ENCODE results near the gene RAI1.

The RAI1 gene

GRCh38 chr17:17788967-17789366 is 107.7 kb downstream of the RAI1 start:
- no peak for DNase-seq

GRCh38 chr17:17789410-17789809 is 108.2 kb downstream of the RAI1 start:
- no peak for DNase-seq

- no peak for DNase-seq
These were observed 108.8 kb downstream of the RAI1 start for GRCh38 chr17:17789828-17790636.

- DNase-seq: no peak
These were observed 109.6 kb downstream of the RAI1 start for GRCh38 chr17:17790637-17791464.

- DNase-seq: no peak
These were observed 110.8 kb downstream of the RAI1 start for GRCh38 chr17:17792037-17792550.

DNA sequence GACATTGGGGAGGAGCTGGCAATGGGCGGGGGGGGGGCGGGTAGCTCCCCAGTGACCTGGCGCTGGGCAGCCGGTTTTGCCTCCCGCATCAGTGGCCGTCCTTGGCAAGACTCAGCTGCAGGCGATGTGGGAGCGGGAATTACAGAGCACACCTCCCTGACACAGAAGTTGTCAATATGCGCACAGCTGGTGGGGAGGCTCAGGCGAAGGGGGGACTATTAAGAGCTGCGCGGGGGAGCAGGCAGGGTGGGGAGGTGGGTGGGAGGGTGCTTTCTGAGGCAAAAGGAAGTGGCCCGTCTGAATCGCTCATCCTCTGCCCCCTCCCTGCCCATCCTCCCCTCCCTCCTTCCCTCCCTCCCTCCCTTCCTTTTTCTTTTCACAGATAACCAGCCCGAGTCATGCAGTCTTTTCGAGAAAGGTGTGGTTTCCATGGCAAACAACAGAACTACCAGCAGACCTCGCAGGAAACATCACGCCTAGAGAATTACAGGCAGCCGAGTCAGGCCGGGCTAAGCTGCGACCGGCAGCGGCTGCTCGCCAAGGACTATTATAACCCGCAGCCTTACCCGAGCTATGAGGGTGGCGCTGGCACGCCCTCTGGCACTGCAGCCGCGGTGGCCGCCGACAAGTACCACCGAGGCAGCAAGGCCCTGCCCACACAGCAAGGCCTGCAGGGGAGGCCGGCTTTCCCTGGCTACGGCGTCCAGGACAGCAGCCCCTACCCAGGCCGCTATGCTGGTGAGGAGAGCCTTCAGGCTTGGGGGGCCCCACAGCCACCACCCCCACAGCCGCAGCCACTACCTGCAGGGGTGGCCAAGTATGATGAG is 111.5 kb downstream of the RAI1 start:
- peak in 1 of 2 experiments; percentile 10 for DNase-seq

GRCh38 chr17:17793378-17794214 is 112.3 kb downstream of the RAI1 start:
- no peak for DNase-seq

- no peak for DNase-seq
These were observed 113.1 kb downstream of the RAI1 start for GRCh38 chr17:17794382-17794781.

DNA sequence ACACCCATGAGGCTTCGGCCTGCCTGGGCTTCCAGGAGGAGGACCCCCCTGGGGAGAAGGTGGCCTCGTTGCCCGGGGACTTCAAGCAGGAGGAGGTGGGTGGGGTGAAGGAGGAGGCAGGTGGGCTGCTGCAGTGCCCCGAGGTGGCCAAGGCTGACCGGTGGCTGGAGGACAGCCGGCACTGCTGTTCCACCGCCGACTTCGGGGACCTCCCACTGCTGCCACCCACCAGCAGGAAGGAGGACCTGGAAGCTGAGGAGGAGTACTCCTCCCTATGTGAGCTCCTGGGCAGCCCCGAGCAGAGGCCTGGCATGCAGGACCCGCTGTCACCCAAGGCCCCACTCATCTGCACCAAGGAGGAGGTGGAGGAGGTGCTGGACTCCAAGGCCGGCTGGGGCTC is 114.0 kb downstream of the RAI1 start:
- DNase-seq: no peak

DNA sequence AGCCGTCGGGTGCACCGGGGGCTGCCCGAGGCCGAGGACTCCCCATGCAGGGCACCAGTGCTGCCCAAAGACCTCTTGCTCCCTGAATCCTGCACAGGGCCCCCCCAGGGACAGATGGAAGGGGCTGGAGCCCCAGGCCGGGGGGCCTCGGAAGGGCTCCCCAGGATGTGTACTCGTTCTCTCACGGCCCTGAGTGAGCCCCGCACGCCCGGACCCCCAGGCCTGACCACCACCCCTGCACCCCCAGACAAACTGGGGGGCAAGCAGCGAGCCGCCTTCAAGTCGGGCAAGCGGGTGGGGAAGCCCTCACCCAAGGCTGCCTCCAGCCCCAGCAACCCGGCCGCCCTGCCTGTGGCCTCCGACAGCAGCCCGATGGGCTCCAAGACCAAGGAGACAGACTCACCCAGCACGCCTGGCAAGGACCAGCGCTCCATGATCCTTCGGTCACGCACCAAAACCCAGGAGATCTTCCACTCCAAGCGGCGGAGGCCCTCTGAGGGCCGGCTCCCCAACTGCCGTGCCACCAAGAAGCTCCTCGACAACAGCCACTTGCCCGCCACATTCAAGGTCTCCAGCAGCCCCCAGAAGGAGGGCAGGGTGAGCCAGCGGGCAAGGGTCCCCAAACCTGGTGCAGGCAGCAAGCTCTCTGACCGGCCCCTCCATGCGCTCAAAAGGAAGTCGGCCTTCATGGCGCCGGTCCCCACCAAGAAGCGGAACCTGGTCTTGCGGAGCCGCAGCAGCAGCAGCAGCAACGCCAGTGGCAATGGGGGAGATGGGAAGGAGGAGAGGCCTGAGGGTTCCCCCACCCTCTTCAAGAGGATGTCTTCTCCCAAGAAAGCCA is 114.9 kb downstream of the RAI1 start:
- DNase-seq: no peak

DNA sequence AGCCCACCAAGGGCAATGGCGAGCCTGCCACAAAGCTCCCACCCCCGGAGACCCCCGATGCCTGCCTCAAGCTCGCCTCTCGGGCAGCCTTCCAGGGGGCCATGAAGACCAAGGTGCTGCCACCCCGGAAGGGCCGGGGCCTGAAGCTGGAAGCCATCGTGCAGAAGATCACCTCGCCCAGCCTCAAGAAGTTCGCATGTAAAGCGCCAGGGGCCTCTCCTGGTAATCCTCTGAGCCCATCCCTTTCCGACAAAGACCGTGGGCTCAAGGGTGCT is 115.5 kb downstream of the RAI1 start:
- no peak for DNase-seq

DNA sequence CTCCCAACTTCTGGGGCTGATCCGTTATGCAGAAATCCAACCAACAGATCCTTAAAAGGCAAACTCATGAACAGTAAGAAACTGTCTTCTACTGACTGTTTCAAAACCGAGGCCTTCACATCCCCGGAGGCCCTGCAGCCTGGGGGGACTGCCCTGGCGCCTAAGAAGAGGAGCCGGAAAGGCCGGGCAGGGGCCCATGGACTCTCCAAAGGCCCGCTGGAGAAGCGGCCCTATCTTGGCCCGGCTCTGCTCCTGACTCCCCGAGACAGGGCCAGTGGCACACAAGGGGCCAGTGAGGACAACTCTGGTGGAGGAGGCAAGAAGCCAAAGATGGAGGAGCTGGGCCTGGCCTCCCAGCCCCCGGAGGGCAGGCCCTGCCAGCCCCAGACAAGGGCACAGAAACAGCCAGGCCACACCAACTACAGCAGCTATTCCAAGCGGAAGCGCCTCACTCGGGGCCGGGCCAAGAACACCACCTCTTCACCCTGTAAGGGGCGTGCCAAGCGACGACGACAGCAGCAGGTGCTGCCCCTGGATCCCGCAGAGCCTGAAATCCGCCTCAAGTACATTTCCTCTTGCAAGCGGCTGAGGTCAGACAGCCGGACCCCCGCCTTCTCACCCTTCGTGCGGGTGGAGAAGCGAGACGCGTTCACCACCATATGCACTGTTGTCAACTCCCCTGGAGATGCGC is 116.0 kb downstream of the RAI1 start:
- no peak for DNase-seq

GRCh38 chr17:17798010-17798556 is 116.8 kb downstream of the RAI1 start:
- DNase-seq: no peak

DNA sequence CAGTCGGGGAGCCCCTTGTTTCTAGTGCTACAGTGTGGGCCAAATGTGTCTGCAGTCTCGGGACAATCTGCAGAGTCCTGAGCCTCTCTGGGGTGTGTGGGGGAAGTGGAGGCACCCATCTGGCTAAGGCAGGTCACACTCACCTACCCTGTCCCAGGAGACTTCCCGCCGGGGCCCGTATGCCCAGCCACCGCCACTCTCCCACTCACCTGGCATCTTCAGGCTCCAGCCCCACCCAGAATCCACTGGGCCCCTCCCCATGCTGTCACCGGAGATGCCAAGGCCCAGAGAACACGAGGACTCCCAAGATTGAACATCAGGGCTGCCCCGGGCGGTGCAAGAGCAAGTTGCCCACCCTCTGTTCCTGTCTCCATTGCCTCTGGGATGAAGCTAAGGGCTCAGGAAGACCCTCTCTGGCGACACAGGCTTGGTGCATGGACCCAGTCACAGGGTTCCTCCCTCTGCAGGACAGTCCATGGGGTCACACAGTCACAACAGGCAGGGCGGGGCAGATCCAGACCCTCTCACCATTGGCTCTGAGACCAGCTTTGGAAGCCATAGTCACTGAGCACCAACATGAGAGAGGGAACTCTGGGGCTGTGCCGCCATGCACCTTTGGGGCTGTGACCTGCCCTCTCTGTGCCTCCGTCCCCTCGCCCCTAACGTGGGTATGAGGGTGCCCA is 117.5 kb downstream of the RAI1 start:
- DNase-seq: no peak

- DNase-seq: no peak
These were observed 119.3 kb downstream of the RAI1 start for GRCh38 chr17:17800504-17801021.

DNA sequence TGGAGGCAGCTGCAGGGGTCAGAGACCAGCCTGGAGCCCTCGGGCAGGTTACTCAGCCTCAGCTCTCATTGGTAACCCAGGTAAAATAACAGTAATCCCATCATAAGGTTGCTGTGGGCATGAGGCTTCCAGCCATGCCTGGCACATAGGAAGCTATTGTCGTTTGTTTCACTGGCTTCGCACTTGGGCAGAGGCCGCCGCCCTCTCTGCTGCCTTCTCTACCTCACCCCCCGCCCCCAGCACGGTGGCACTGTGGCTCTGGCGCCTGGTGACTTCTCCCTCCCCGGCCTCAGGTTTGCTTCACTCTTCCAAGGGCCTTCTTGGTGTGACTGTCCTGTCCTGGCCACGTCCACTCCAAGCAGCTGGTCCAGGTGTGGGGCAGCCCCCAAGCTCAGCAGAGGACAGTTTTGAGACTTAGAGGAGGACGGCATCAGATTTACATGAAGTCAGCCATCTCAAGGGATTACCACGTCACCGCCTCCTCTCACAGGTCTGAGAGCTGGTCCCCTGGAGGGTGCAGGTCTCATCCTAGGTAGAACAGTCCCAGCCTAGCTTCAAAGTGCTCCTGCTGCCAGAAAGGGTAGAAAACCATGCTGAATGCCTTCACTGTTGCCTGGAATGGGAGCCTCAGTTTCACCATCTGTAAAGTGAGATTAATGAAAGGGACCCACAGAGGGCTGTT is 120.7 kb downstream of the RAI1 start:
- no peak for DNase-seq

DNA sequence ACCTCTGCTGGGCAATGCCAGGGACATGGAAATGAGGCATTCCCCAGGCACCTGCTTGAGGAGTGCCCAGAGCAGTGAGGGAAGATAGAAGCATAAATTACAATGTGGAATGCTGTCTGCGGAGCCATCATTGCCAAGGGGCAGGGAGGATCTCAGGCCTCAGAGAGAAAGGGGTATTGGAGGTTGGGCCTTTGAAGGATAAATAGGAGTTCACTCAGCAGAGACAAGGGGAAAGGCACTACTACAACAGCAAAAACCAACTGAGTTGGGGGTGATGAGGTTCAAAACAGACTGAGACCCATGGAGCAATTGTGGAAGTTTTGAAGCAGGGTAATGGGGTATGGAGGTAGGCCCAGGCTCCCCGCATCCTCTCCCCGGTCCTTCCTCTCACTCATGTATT is 122.7 kb downstream of the RAI1 start:
- DNase-seq: no peak

DNA sequence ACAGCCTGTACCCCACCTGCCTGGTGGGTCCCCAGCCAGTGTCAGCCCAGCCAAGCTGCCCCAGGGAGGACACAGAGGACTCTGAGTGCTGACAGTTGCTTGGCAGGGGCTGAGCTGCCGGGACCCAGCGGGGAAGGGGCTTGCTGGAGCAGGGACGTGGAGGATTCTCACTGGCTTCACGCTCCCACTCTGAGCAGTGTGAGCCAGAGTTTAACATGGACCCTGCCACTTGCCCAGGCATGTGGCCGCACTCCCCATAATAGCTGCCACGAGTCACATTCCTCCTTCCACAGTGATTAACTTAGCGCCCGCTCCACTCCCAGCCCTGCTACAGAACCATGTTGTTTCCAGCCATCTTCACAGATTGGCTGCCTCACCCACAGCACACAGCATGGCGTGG is 124.3 kb downstream of the RAI1 start:
- DNase-seq: no peak

DNA sequence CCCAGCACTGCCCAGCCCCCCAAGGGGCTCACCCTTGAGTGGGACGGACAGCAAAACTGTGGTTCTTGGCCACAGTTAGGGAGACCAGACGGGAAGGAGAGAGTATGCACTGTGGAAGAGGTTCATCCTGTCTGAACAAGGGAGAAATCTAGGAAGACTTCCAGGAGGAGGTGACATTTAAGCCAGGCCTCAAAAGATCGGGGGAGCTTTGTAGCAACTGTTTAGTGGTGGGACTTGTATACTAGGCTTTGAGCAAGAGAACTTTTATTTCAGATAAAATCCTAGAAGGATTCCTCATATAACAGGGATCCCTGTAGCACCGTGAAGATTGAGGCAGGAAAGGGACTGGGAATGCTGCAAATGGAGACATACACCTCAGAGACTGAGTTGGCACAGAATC is 124.8 kb downstream of the RAI1 start:
- DNase-seq: no peak

All from activated CD4-positive, alpha-beta T cell treated with anti-CD3 and anti-CD28 coated beads, Interleukin-2, amount 50 U/mL, for 4 hours (primary cell).